Measurements from ENCODE around the gene ARCN1.
A peak's percentile ranks its signal among the peaks of the same experiment; 100 is the strongest.
"Not testable (repeated sequence)": the region's sequence is repeated elsewhere in the genome, so short reads cannot be mapped to it uniquely, and the experiment has no call there.

The ARCN1 gene

GRCh38 chr11:118533769-118534729, 38.2 kb upstream of the ARCN1 start:
- ATAC-seq (no peak), DNase-seq (ENCODE audit: low spot score in 2 of 2) (no peak)
- no peak overlapping the region for H3K27ac Mint-ChIP-seq
- H3K36me3 Mint-ChIP-seq: peaks cover 14% of the 10 kb centered on the region
- H3K9me3 Mint-ChIP-seq: no peaks in the 10 kb centered on the region
- no peak overlapping the region for H3K4me3 Mint-ChIP-seq
- H3K4me1 Mint-ChIP-seq: peaks cover 24% of the 10 kb centered on the region

GRCh38 chr11:118535261-118535660, 36.9 kb upstream of the ARCN1 start:
- no peak overlapping the region for H3K4me3 Mint-ChIP-seq
- H3K36me3 Mint-ChIP-seq: peaks cover 7% of the 10 kb centered on the region
- H3K4me1 Mint-ChIP-seq: peaks cover 12% of the 10 kb centered on the region
- H3K27ac Mint-ChIP-seq: peak overlapping the region; percentile 43
- no peak for DNase-seq (ENCODE audit: low spot score in 2 of 2)
- H3K9me3 Mint-ChIP-seq: no peaks in the 10 kb centered on the region
- no peak for ATAC-seq

- Mint-ChIP-seq H3K9me3 (no peaks in the 10 kb centered on the region), H3K36me3 (no peaks in the 10 kb centered on the region), H3K27ac (no peak overlapping the region), H3K4me1 (peaks cover 7% of the 10 kb centered on the region), H3K4me3 (no peak overlapping the region)
- no peak for DNase-seq (ENCODE audit: low spot score in 2 of 2)
- no peak for ATAC-seq
These were observed 35.5 kb upstream of the ARCN1 start for GRCh38 chr11:118536726-118537125.

GRCh38 chr11:118537409-118537980, 34.7 kb upstream of the ARCN1 start:
- ATAC-seq (no peak), DNase-seq (ENCODE audit: low spot score in 2 of 2) (no peak)
- H3K4me1 Mint-ChIP-seq: no peaks in the 10 kb centered on the region
- no peak overlapping the region for H3K27ac Mint-ChIP-seq
- H3K9me3 Mint-ChIP-seq: no peaks in the 10 kb centered on the region
- H3K36me3 Mint-ChIP-seq: no peaks in the 10 kb centered on the region
- H3K4me3 Mint-ChIP-seq: no peak overlapping the region

GRCh38 chr11:118544010-118544646, 28.1 kb upstream of the ARCN1 start:
- Mint-ChIP-seq H3K4me1 (no peaks in the 10 kb centered on the region), H3K36me3 (peaks cover 25% of the 10 kb centered on the region), H3K27ac (no peak overlapping the region), H3K9me3 (no peaks in the 10 kb centered on the region), H3K4me3 (no peak overlapping the region)
- ATAC-seq (no peak), DNase-seq (ENCODE audit: low spot score in 2 of 2) (no peak)

- no peak for DNase-seq (ENCODE audit: low spot score in 2 of 2)
- no peaks in the 10 kb centered on the region for H3K4me1 Mint-ChIP-seq
- H3K9me3 Mint-ChIP-seq: no peaks in the 10 kb centered on the region
- H3K36me3 Mint-ChIP-seq: peaks cover 30% of the 10 kb centered on the region
- ATAC-seq: no peak
- H3K4me3 Mint-ChIP-seq: no peak overlapping the region
- no peak overlapping the region for H3K27ac Mint-ChIP-seq
These were observed 27.6 kb upstream of the ARCN1 start for GRCh38 chr11:118544647-118545010.

GRCh38 chr11:118545533-118545932, 26.7 kb upstream of the ARCN1 start:
- ATAC-seq (no peak), DNase-seq (ENCODE audit: low spot score in 2 of 2) (no peak)
- H3K36me3 Mint-ChIP-seq: peaks cover 36% of the 10 kb centered on the region
- H3K9me3 Mint-ChIP-seq: no peaks in the 10 kb centered on the region
- H3K27ac Mint-ChIP-seq: no peak overlapping the region
- no peaks in the 10 kb centered on the region for H3K4me1 Mint-ChIP-seq
- H3K4me3 Mint-ChIP-seq: no peak overlapping the region

GRCh38 chr11:118547132-118547531, 25.1 kb upstream of the ARCN1 start:
- Mint-ChIP-seq H3K36me3 (peaks cover 52% of the 10 kb centered on the region), H3K4me3 (no peak overlapping the region), H3K9me3 (no peaks in the 10 kb centered on the region), H3K27ac (no peak overlapping the region), H3K4me1 (no peaks in the 10 kb centered on the region)
- no peak for ATAC-seq
- no peak for DNase-seq (ENCODE audit: low spot score in 2 of 2)

- Mint-ChIP-seq H3K4me3 (no peak overlapping the region), H3K27ac (no peak overlapping the region), H3K36me3 (peaks cover 71% of the 10 kb centered on the region), H3K9me3 (no peaks in the 10 kb centered on the region), H3K4me1 (no peaks in the 10 kb centered on the region)
- DNase-seq (ENCODE audit: low spot score in 2 of 2) (no peak), ATAC-seq (no peak)
These were observed 19.9 kb upstream of the ARCN1 start for GRCh38 chr11:118552341-118552740.

- H3K36me3 Mint-ChIP-seq: peaks cover 13% of the 10 kb centered on the region
- peaks cover 12% of the 10 kb centered on the region for H3K4me1 Mint-ChIP-seq
- ATAC-seq (no peak), DNase-seq (ENCODE audit: low spot score in 2 of 2) (no peak)
- H3K9me3 Mint-ChIP-seq: no peaks in the 10 kb centered on the region
- H3K4me3 Mint-ChIP-seq: no peak overlapping the region
- H3K27ac Mint-ChIP-seq: no peak overlapping the region
These were observed 11.4 kb upstream of the ARCN1 start for GRCh38 chr11:118560806-118561205.

GRCh38 chr11:118565051-118565450, 7.2 kb upstream of the ARCN1 start:
- no peaks in the 10 kb centered on the region for H3K9me3 Mint-ChIP-seq
- H3K27ac Mint-ChIP-seq: peak overlapping the region; percentile 95
- ATAC-seq (no peak), DNase-seq (ENCODE audit: low spot score in 2 of 2) (no peak)
- peaks cover 14% of the 10 kb centered on the region for H3K4me1 Mint-ChIP-seq
- peak overlapping the region; percentile 83 for H3K4me3 Mint-ChIP-seq
- no peaks in the 10 kb centered on the region for H3K36me3 Mint-ChIP-seq

- Mint-ChIP-seq H3K27ac (no peak overlapping the region), H3K4me1 (peaks cover 35% of the 10 kb centered on the region), H3K9me3 (no peaks in the 10 kb centered on the region), H3K36me3 (peaks cover 32% of the 10 kb centered on the region), H3K4me3 (no peak overlapping the region)
- DNase-seq (ENCODE audit: low spot score in 2 of 2) (no peak), ATAC-seq (no peak)
These were observed 2.5 kb upstream of the ARCN1 start for GRCh38 chr11:118569670-118570069.

GRCh38 chr11:118570787-118571186, 1.4 kb upstream of the ARCN1 start:
- no peak for ATAC-seq
- Mint-ChIP-seq H3K9me3 (no peaks in the 10 kb centered on the region), H3K4me3 (no peak overlapping the region), H3K27ac (no peak overlapping the region), H3K4me1 (peaks cover 36% of the 10 kb centered on the region), H3K36me3 (peaks cover 43% of the 10 kb centered on the region)
- no peak for DNase-seq (ENCODE audit: low spot score in 2 of 2)

GRCh38 chr11:118571701-118572060, 528 bp upstream of the ARCN1 start:
- peaks cover 41% of the 10 kb centered on the region for H3K4me1 Mint-ChIP-seq
- peak overlapping the region; percentile 85 for H3K4me3 Mint-ChIP-seq
- H3K9me3 Mint-ChIP-seq, ATAC-seq: not testable (repeated sequence)
- H3K36me3 Mint-ChIP-seq: peaks cover 52% of the 10 kb centered on the region
- DNase-seq (ENCODE audit: low spot score in 2 of 2): peak in 1 of 2 donors; percentile 3
- H3K27ac Mint-ChIP-seq: peak overlapping the region; percentile 98

- Mint-ChIP-seq H3K36me3 (peaks cover 65% of the 10 kb centered on the region), H3K4me3 (peak overlapping the region; percentile 85), H3K9me3 (no peaks in the 10 kb centered on the region), H3K4me1 (peaks cover 52% of the 10 kb centered on the region), H3K27ac (peak overlapping the region; percentile 98)
- DNase-seq (ENCODE audit: low spot score in 2 of 2) (peak; percentile 9 to 64), ATAC-seq (peak; percentile 87)
These were observed 857 bp downstream of the ARCN1 start for GRCh38 chr11:118572981-118573550.

All from stimulated activated effector memory CD8-positive, alpha-beta T cell treated with anti-CD3 and anti-CD28 coated beads, Interleukin-12 subunit alpha, Interleukin-12 subunit beta, amount 100 ng/mL, for 72 hours (primary cell).